ENCODE data around the gene LRRIQ1.

LRRIQ1 gene

GRCh38 chr12:85017133-85017532 is 19.0 kb upstream of the LRRIQ1 start:
- Histone ChIP-seq H3K27ac (ENCODE audit: low read depth, low read length, poor library complexity, severe bottlenecking) (no peak overlapping the region), H2AFZ (ENCODE audit: low read length) (no peak overlapping the region)
- TF ChIP-seq EZH2 (IDR thresholded peaks at IDR 0.05; ENCODE audit: borderline replicate concordance, low read length) (no peak), CTCF (IDR thresholded peaks at IDR 0.05; ENCODE audit: low read length) (no peak)

GRCh38 chr12:85017618-85018017 is 18.5 kb upstream of the LRRIQ1 start:
- H4K20me1 ChIP-seq (ENCODE audit: insufficient read depth, low read length): no peaks in the 10 kb centered on the region
- no peaks in the 10 kb centered on the region for H3F3A ChIP-seq (ENCODE audit: insufficient read depth, low read length)
- H3K4me3 ChIP-seq (ENCODE audit: low read depth, low read length, poor library complexity, severe bottlenecking): no peak overlapping the region
- H3K27me3 ChIP-seq (ENCODE audit: insufficient read depth, low read length): no peaks in the 10 kb centered on the region
- H2AFZ ChIP-seq (ENCODE audit: low read length): no peak overlapping the region
- no peak overlapping the region for H3K4me2 ChIP-seq (ENCODE audit: low read length)
- H3K27ac ChIP-seq (ENCODE audit: low read depth, low read length, poor library complexity, severe bottlenecking): no peak overlapping the region
- no peaks in the 10 kb centered on the region for H3K4me1 ChIP-seq (ENCODE audit: insufficient read depth, low read length, severe bottlenecking)
- TF ChIP-seq EZH2 (IDR thresholded peaks at IDR 0.05; ENCODE audit: borderline replicate concordance, low read length): no peak
- TF ChIP-seq CTCF (IDR thresholded peaks at IDR 0.05; ENCODE audit: low read length): no peak
- H3K9ac ChIP-seq (ENCODE audit: low read length): no peak overlapping the region
- no peaks in the 10 kb centered on the region for H3K9me2 ChIP-seq (ENCODE audit: low read depth, low read length)
- H3K36me3 ChIP-seq (ENCODE audit: insufficient read depth, low read length): no peaks in the 10 kb centered on the region
- no peaks in the 10 kb centered on the region for H3K79me2 ChIP-seq (ENCODE audit: insufficient read depth, low read length)
- H3K9me3 ChIP-seq (ENCODE audit: low read length): no peaks in the 10 kb centered on the region

More at GRCh38 chr12:85017133-85017532, 19.0 kb upstream of the LRRIQ1 start:
- Histone ChIP-seq H3K27me3 (ENCODE audit: insufficient read depth, low read length) (no peaks in the 10 kb centered on the region), H3K9ac (ENCODE audit: low read length) (no peak overlapping the region), H3K9me3 (ENCODE audit: low read length) (no peaks in the 10 kb centered on the region), H3K36me3 (ENCODE audit: insufficient read depth, low read length) (no peaks in the 10 kb centered on the region), H4K20me1 (ENCODE audit: insufficient read depth, low read length) (no peaks in the 10 kb centered on the region), H3K4me2 (ENCODE audit: low read length) (no peak overlapping the region), H3F3A (ENCODE audit: insufficient read depth, low read length) (no peaks in the 10 kb centered on the region), H3K9me2 (ENCODE audit: low read depth, low read length) (no peaks in the 10 kb centered on the region), H3K4me1 (ENCODE audit: insufficient read depth, low read length, severe bottlenecking) (no peaks in the 10 kb centered on the region), H3K79me2 (ENCODE audit: insufficient read depth, low read length) (no peaks in the 10 kb centered on the region), H3K4me3 (ENCODE audit: low read depth, low read length, poor library complexity, severe bottlenecking) (no peak overlapping the region)

GRCh38 chr12:85018098-85018497 is 18.1 kb upstream of the LRRIQ1 start:
- H3F3A ChIP-seq (ENCODE audit: insufficient read depth, low read length): no peaks in the 10 kb centered on the region
- no peak overlapping the region for H3K9ac ChIP-seq (ENCODE audit: low read length)
- no peaks in the 10 kb centered on the region for H3K9me3 ChIP-seq (ENCODE audit: low read length)
- H2AFZ ChIP-seq (ENCODE audit: low read length): no peak overlapping the region
- H3K27me3 ChIP-seq (ENCODE audit: insufficient read depth, low read length): no peaks in the 10 kb centered on the region
- H3K79me2 ChIP-seq (ENCODE audit: insufficient read depth, low read length): no peaks in the 10 kb centered on the region
- TF ChIP-seq EZH2 (IDR thresholded peaks at IDR 0.05; ENCODE audit: borderline replicate concordance, low read length): no peak
- TF ChIP-seq CTCF (IDR thresholded peaks at IDR 0.05; ENCODE audit: low read length): no peak
- H3K27ac ChIP-seq (ENCODE audit: low read depth, low read length, poor library complexity, severe bottlenecking): no peak overlapping the region
- H3K4me2 ChIP-seq (ENCODE audit: low read length): no peak overlapping the region
- H3K4me3 ChIP-seq (ENCODE audit: low read depth, low read length, poor library complexity, severe bottlenecking): no peak overlapping the region
- no peaks in the 10 kb centered on the region for H3K36me3 ChIP-seq (ENCODE audit: insufficient read depth, low read length)
- no peaks in the 10 kb centered on the region for H3K4me1 ChIP-seq (ENCODE audit: insufficient read depth, low read length, severe bottlenecking)
- no peaks in the 10 kb centered on the region for H3K9me2 ChIP-seq (ENCODE audit: low read depth, low read length)
- H4K20me1 ChIP-seq (ENCODE audit: insufficient read depth, low read length): no peaks in the 10 kb centered on the region
